ENCODE measurements around the gene DAZAP2.
"Not testable (repeated sequence)": the region's sequence is repeated elsewhere in the genome, so short reads cannot be mapped to it uniquely, and the experiment has no call there.

DAZAP2 gene

DNA sequence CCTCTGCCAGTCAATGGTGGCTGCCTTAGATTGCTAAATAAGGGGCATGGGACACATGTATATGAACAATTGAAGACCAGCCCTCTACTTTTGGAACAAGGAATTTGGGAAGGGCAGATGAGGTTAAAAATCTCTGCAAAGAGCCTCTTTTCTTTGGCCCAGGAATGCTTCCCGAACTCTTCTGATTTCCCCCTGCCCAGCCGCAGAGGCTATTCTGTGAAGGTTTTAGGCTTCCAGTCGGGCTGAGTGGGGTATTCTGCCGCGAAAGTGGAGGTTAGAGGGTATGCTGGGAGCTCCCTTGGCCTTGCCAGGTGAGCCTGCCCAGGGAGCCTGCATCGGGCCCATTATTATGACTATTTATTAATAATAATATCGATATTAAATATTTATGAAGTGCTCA is 22.0 kb upstream of the DAZAP2 start:
- H3K4me3 ChIP-seq (replicated peaks; ENCODE audit: low read depth, low read length): peak overlapping the region; percentile 76
- TF ChIP-seq, protein P1, sequence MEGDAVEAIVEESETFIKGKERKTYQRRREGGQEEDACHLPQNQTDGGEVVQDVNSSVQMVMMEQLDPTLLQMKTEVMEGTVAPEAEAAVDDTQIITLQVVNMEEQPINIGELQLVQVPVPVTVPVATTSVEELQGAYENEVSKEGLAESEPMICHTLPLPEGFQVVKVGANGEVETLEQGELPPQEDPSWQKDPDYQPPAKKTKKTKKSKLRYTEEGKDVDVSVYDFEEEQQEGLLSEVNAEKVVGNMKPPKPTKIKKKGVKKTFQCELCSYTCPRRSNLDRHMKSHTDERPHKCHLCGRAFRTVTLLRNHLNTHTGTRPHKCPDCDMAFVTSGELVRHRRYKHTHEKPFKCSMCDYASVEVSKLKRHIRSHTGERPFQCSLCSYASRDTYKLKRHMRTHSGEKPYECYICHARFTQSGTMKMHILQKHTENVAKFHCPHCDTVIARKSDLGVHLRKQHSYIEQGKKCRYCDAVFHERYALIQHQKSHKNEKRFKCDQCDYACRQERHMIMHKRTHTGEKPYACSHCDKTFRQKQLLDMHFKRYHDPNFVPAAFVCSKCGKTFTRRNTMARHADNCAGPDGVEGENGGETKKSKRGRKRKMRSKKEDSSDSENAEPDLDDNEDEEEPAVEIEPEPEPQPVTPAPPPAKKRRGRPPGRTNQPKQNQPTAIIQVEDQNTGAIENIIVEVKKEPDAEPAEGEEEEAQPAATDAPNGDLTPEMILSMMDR (IDR thresholded peaks at IDR 0.05; ENCODE audit: low read length, missing control alignments): no peak
- no peak for DNase-seq (ENCODE audit: low read depth)

DNA sequence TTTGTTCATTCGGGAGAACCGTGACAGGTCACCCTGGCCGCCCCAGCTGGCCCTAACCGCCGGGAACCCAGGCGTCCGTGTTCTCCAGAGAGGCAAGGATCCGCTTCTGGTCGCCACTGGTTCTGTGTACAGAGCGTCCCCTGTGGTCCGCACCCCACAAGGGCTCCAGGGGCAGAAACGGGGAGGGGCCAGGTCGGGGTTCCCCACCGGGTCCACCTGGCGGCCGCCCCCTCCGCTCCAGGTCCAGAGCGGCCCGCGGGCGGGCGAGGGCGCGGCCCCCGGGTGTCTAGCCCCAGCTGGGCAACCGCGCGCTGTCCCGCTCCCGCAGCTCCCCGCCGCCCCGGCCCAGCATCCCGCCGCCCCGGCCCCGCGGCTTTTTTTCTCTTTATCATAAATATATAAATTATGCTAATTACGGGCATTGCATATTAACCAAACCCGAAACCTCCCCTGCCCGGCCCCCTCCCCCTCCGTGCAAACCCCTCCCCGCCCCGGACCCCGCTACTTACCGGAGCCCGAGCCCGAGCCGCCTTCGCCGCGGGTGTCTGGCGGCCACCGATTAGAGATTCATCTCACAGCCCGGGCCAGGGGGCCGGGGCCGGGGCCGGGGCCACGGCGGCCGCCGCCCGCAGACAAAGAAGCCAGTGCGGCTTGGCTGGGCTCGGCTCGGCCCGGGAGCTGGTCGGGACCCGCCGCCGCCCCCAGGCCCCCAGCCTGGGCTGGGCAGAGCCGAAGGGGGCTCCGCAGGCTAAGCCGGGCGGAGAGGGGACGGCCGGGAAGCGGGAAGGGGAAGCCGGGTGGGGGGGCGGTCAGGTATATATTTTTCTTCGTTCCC is 21.3 kb upstream of the DAZAP2 start:
- TF ChIP-seq, protein P1 (IDR thresholded peaks at IDR 0.05; ENCODE audit: low read length, missing control alignments): no peak
- DNase-seq (ENCODE audit: low read depth): peak; percentile 15
- H3K4me3 ChIP-seq (replicated peaks; ENCODE audit: low read depth, low read length): peak overlapping the region; percentile 76

DNA sequence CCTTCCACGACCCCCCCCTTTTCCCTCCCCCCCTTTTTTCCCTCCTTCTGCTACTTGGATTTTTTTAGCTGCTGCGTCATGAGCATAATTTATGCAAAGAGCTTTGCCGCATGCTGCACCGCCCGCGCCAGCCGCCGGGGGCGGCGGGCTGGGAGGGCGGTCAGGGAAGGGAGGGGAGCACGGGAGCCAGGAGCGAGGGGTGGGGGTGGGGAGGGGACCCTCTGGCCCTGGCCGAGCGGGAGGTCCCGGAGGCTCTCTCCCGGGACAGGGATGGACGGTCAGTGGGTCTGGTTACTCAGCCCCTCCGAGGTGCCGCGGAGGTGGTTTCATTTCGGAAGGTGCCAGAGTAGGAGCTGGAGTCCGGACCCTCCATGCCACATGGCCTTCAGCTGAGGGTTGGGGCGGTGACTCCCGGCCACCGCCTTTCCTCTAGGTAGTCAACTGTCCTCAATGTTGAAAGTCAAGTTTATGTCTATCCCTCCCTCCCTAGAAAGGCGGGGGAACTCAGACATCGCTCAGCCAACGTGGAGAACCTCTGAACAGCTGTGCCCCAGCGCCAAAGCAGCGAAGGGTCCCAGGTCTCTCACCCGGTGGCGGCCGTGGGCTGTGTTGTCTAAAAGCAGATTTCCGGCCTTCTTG is 20.5 kb upstream of the DAZAP2 start, which contains the start of gene POU6F1:
TSS of gene POU6F1 (minus strand) at position 95 of the 639 bp plus-strand sequence. CDS start 11,226 bp downstream, outside the sequence.
- H3K4me3 ChIP-seq (replicated peaks; ENCODE audit: low read depth, low read length): peak within 1 kb of the TSS; percentile 76
- DNase-seq (ENCODE audit: low read depth): peak; percentile 79
- TF ChIP-seq, protein P1 (IDR thresholded peaks at IDR 0.05; ENCODE audit: low read length, missing control alignments): peak; percentile 47

DNA sequence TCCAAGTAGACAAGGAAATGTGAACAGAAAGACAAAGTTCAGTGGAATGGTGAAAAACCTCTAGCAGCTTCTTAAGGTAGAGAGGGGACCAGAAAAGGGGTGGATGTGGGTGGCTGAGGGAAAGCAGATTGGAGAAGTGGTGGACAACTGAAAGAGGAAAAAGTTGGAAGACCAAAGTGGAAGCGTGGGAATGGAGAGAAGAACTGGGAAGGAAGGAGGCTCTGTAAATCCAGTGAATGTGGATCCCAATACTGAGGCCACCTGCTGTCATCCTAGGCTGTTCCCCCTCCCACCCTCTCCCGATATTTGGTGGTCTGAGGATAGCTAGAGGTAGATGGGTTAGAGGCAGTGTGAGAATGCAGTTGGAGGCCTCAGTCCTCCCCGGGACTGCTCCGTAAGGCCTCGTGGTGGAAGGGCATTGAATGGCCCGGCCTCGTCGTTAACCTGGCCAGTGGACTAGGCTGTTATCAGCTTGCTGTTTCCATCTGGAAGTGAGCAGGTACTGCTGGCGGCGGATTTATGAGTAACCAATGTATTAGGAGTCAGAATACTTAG is 19.9 kb upstream of the DAZAP2 start:
- peak overlapping the region; percentile 76 for H3K4me3 ChIP-seq (replicated peaks; ENCODE audit: low read depth, low read length)
- TF ChIP-seq, protein P1 (IDR thresholded peaks at IDR 0.05; ENCODE audit: low read length, missing control alignments): no peak
- no peak for DNase-seq (ENCODE audit: low read depth)

DNA sequence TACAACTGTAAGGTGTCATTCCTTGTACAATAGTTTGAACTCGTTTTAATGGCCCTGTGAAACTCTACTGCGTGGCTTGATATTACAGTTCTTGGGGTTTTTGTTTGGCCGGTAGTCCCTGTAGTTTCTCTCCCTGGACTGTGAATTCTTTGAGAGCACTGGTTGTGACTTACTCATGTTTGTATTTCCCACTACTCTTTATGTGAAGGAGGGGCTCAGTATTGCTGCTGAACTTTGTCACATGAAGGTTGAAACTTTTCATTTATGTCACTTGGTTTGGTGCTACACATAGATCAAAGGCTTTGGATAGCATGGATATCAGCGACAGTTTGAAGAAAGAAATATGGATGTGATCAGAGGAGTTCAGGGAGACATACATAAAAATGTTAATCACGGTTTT is 19.3 kb upstream of the DAZAP2 start:
- no peak overlapping the region for H3K4me3 ChIP-seq (replicated peaks; ENCODE audit: low read depth, low read length)
- TF ChIP-seq, protein P1 (IDR thresholded peaks at IDR 0.05; ENCODE audit: low read length, missing control alignments): no peak
- DNase-seq (ENCODE audit: low read depth): no peak

DNA sequence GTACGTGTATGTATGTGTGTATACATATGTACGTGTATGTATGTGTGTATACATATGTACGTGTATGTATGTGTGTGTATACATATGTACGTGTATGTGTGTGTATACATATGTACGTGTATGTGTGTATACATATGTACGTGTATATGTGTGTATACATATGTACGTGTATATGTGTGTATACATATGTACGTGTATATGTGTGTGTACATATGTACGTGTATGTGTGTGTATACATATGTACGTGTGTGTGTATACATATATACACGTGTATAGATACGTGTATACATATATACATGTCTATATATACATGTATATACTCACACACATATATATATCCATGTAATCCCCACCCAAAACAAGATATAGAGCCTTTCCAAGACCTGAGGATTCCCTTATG is 18.8 kb upstream of the DAZAP2 start:
- not testable (repeated sequence) for H3K4me3 ChIP-seq (replicated peaks; ENCODE audit: low read depth, low read length); DNase-seq (ENCODE audit: low read depth)

DNA sequence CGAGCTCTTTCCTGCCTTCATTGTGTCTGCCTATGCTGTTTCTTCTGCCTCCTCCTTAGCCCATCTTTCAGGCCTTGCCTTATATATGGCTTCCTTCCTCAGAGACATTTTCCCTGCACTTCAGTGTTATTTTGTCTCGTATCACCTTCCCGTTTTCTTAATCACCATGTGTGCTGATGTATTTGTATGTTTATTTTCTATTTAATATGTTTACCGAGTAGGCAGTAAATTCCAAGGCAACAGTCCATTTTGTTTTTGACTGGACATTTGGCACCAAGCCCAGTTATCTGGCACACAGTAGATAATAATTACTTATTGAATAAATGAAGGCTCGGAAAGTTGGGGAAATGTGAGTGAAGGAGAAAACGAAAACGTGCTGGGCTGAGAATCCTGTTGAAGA is 16.2 kb upstream of the DAZAP2 start:
- TF ChIP-seq, protein P1 (IDR thresholded peaks at IDR 0.05; ENCODE audit: low read length, missing control alignments): no peak

More for the DNA sequence above, 16.2 kb upstream of the DAZAP2 start:
- no peak overlapping the region for H3K4me3 ChIP-seq (replicated peaks; ENCODE audit: low read depth, low read length)
- DNase-seq (ENCODE audit: low read depth): no peak

Measured in fibroblast of pulmonary artery (primary cell).